ENCODE results near the gene PES1. TPM values are rescaled to one million over a fixed set of nuclear protein-coding genes. Genes with fewer than 3 reads are reported as not detected.

The PES1 gene
- total RNA-seq, 1 experiment from 2014 or later: 167 TPM

DNA sequence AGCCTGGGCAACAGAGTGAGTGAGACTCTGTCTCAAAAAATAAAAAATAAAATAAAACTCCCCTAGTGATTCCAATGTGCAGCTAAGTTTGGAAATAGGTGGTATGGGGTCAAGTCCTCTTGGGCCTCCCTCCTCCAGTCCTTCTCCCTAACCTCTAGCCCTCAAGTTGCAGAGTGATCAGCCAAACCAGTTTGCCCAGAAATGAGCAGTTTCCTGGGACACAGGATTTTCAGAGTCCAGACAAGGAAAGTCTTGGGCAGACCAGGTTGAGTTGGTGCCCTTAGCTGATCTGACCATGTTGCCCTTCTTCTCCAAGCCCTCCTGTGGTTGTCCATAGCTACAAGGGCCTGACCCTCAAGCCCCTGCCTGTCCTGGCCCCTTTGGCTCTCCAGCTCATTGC lies 23.2 kb upstream of the PES1 start:
- no peak for TF ChIP-seq ZNF274 (IDR thresholded peaks at IDR 0.05; ENCODE audit: low read depth, low read length)
- no peak for TF ChIP-seq YY1 (IDR thresholded peaks at IDR 0.05; ENCODE audit: extremely low read depth, insufficient replicate concordance, low read depth, low read length)
- TF ChIP-seq SP1 (IDR thresholded peaks at IDR 0.05; ENCODE audit: low read depth): no peak
- TF ChIP-seq, protein P1, sequence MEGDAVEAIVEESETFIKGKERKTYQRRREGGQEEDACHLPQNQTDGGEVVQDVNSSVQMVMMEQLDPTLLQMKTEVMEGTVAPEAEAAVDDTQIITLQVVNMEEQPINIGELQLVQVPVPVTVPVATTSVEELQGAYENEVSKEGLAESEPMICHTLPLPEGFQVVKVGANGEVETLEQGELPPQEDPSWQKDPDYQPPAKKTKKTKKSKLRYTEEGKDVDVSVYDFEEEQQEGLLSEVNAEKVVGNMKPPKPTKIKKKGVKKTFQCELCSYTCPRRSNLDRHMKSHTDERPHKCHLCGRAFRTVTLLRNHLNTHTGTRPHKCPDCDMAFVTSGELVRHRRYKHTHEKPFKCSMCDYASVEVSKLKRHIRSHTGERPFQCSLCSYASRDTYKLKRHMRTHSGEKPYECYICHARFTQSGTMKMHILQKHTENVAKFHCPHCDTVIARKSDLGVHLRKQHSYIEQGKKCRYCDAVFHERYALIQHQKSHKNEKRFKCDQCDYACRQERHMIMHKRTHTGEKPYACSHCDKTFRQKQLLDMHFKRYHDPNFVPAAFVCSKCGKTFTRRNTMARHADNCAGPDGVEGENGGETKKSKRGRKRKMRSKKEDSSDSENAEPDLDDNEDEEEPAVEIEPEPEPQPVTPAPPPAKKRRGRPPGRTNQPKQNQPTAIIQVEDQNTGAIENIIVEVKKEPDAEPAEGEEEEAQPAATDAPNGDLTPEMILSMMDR (IDR thresholded peaks at IDR 0.05 in 2 of 3, conservative IDR thresholded peaks at IDR 0.05 in 1 of 3; ENCODE audit: borderline replicate concordance in 1 of 3, insufficient read depth in 1 of 3, low read depth in 2 of 3, low read length in 2 of 3): no peak
- TF ChIP-seq, protein P2, sequence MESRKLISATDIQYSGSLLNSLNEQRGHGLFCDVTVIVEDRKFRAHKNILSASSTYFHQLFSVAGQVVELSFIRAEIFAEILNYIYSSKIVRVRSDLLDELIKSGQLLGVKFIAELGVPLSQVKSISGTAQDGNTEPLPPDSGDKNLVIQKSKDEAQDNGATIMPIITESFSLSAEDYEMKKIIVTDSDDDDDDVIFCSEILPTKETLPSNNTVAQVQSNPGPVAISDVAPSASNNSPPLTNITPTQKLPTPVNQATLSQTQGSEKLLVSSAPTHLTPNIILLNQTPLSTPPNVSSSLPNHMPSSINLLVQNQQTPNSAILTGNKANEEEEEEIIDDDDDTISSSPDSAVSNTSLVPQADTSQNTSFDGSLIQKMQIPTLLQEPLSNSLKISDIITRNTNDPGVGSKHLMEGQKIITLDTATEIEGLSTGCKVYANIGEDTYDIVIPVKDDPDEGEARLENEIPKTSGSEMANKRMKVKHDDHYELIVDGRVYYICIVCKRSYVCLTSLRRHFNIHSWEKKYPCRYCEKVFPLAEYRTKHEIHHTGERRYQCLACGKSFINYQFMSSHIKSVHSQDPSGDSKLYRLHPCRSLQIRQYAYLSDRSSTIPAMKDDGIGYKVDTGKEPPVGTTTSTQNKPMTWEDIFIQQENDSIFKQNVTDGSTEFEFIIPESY (IDR thresholded peaks at IDR 0.05; ENCODE audit: extremely low read depth, insufficient replicate concordance, low read length): no peak
- no peak for TF ChIP-seq POLR2A (IDR thresholded peaks at IDR 0.05; ENCODE audit: borderline replicate concordance, extremely low read depth, insufficient read depth, insufficient read length)
- TF ChIP-seq, protein P3, sequence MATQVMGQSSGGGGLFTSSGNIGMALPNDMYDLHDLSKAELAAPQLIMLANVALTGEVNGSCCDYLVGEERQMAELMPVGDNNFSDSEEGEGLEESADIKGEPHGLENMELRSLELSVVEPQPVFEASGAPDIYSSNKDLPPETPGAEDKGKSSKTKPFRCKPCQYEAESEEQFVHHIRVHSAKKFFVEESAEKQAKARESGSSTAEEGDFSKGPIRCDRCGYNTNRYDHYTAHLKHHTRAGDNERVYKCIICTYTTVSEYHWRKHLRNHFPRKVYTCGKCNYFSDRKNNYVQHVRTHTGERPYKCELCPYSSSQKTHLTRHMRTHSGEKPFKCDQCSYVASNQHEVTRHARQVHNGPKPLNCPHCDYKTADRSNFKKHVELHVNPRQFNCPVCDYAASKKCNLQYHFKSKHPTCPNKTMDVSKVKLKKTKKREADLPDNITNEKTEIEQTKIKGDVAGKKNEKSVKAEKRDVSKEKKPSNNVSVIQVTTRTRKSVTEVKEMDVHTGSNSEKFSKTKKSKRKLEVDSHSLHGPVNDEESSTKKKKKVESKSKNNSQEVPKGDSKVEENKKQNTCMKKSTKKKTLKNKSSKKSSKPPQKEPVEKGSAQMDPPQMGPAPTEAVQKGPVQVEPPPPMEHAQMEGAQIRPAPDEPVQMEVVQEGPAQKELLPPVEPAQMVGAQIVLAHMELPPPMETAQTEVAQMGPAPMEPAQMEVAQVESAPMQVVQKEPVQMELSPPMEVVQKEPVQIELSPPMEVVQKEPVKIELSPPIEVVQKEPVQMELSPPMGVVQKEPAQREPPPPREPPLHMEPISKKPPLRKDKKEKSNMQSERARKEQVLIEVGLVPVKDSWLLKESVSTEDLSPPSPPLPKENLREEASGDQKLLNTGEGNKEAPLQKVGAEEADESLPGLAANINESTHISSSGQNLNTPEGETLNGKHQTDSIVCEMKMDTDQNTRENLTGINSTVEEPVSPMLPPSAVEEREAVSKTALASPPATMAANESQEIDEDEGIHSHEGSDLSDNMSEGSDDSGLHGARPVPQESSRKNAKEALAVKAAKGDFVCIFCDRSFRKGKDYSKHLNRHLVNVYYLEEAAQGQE (IDR thresholded peaks at IDR 0.05; ENCODE audit: low read depth): no peak
- TF ChIP-seq SIN3A (IDR thresholded peaks at IDR 0.05; ENCODE audit: low read depth): no peak
- no peak for TF ChIP-seq ZFX (IDR thresholded peaks at IDR 0.05)
- no peak for TF ChIP-seq ELF1 (IDR thresholded peaks at IDR 0.05; ENCODE audit: borderline replicate concordance, low read depth)
- TF ChIP-seq, protein P4, sequence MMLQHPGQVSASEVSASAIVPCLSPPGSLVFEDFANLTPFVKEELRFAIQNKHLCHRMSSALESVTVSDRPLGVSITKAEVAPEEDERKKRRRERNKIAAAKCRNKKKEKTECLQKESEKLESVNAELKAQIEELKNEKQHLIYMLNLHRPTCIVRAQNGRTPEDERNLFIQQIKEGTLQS (IDR thresholded peaks at IDR 0.05): no peak
- no peak for TF ChIP-seq SRF (IDR thresholded peaks at IDR 0.05; ENCODE audit: low read depth)
- Histone ChIP-seq H3K9me2 (ENCODE audit: insufficient read depth) (no peaks in the 10 kb centered on the region), H2AFZ (ENCODE audit: low read depth, low read length, poor library complexity, severe bottlenecking) (no peak overlapping the region), H3K79me2 (ENCODE audit: insufficient read depth, low read length) (no peaks in the 10 kb centered on the region), H3K9me3 (ENCODE audit: control insufficient read depth in 1 of 2, insufficient read depth in 1 of 2, low read depth in 1 of 2, low read length in 2 of 2) (no peaks in the 10 kb centered on the region), H4K20me1 (ENCODE audit: insufficient read depth) (no peaks in the 10 kb centered on the region), H3K27me3 (ENCODE audit: insufficient read depth, low read length) (no peaks in the 10 kb centered on the region), H3K4me2 (ENCODE audit: low read length) (no peak overlapping the region), H3K4me1 (ENCODE audit: control insufficient read depth in 1 of 2, insufficient read depth in 2 of 2, low read length in 2 of 2) (peaks cover 0 to 2% of the 10 kb centered on the region in 2 experiments; a peak in 1 of 4 replicates), H3K27ac (ENCODE audit: low read depth, low read length) (no peak overlapping the region), H3K9ac (ENCODE audit: low read length) (no peak overlapping the region), H3K4me3 (replicated peaks in 1 of 2; ENCODE audit: low read depth in 1 of 2, low read length in 2 of 2) (no peak overlapping the region), H3K36me3 (ENCODE audit: control insufficient read depth in 1 of 2, insufficient read depth in 2 of 2, low read length in 2 of 2) (no peaks in the 10 kb centered on the region)
- ChIA-PET RAD21 (ENCODE audit: low non-redundant PET in 1 of 2, low total read pairs in 2 of 2, uncharacterized antibody in 2 of 2, unreplicated experiment in 2 of 2) (no interaction called here), POLR2A (no interaction called here), CTCF (interaction anchor here (0.8 to 1.6 kb wide), 2 partner anchors 8 to 20 kb away, joined by 3 to 5 read pairs; no protein-coding TSS in a partner anchor)
- no peak for DNase-seq (ENCODE audit: low read depth, low spot score)
- no peak for ATAC-seq
- intact Hi-C loops (cut with micrococcal nuclease): no loop called here
- BruUV-seq (replicated peaks): no TSS peak

Measured in HCT116 (cell line).